ENCODE results near the gene HBD.
"Not testable (repeated sequence)": the region's sequence is repeated elsewhere in the genome, so short reads cannot be mapped to it uniquely, and the experiment has no call there.

Gene HBD

DNA sequence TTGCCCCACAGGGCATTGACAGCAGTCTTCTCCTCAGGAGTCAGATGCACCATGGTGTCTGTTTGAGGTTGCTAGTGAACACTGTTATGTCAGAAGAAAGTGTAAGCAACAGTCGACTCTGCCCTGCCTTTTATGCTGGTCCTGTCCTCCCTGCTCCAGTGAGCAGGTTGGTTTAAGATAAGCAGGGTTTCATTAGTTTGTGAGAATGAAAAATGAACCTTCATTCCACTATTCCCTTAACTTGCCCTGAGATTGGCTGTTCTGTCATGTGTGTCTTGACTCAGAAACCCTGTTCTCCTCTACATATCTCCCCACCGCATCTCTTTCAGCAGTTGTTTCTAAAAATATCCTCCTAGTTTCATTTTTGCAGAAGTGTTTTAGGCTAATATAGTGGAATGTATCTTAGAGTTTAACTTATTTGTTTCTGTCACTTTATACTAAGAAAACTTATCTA lies at the start of gene HBD:
Gene HBD (minus strand): TSS at position 103 of the 454 bp plus-strand sequence. CDS start 50 bp downstream, at position 53.
- peak; percentile 96 for DNase-seq

DNA sequence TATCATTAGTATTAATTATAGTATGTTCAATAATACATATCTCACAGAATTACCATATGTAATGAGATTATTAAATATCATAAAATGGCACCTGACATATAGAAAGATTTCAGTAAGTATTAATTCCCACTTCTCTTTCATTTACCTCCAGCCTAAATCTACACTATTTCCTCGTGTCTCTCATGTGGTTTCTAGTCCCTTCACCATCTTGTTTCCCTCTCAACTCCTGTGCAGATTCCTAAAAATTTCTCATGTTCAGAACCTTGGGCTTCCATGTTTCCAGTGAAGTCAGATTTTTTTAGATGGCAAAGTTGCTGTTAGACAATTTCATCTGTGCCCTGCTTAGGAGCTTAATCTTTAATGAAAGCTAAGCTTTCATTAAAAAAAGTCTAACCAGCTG lies 49.6 kb upstream of the HBD start:
- DNase-seq, result no peak

DNA sequence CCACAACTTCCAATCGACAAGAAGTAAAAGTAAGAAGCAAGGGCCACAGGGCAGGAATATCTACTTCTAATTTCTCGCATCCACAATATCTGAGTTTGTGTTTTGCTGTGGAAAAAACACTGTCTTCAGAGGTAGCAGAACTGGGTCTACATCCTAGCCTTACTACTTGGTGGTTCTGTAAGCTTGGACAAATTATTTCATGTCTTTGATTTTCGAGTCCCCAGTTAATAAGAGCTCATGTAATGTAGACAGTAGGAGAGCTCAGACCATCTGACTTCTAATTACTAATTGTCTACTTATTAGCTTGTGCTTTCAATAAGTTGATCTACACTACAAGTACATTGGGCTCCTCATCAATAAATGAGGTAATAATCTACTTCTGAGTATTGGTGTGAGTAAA lies 48.8 kb upstream of the HBD start:
- no peak for DNase-seq

DNA sequence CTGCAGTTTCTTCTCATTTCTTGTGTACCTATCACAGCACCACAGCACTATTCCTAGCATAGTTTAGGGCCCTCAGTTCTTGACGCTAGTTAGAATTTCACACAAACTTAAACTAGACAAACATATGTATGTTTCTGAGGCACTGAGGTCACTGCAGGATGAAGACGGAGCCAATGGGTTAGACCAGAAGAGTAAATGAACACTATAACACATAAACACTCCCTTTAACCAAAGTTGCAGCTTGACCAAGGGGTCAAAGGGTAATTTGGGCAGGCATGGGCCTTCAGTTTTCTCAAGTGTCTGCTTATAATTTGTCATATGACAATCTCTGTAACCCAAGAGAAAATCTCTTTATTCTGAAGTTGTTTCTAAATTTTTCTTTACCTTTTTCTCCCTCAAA lies 48.3 kb upstream of the HBD start:
- DNase-seq, result no peak

DNA sequence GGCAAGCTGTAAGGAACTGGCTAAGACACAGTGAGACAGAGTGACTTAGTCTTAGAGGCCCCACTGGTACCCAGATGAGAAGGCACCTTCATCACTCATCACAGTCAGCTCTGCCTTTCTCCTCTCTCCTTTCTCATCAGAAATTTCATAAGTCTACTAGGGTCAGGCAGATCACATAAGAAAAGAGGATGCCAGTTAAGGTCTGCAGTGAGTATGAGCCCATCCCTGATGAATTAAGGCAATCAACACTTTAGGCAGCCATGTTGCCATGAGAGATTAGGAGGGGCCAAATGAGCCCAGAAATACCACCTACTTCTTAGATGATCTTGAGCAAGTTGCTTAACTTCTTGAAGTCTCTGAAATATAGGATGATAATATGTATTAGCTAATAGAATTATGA lies 47.3 kb upstream of the HBD start:
- DNase-seq, result no peak

DNA sequence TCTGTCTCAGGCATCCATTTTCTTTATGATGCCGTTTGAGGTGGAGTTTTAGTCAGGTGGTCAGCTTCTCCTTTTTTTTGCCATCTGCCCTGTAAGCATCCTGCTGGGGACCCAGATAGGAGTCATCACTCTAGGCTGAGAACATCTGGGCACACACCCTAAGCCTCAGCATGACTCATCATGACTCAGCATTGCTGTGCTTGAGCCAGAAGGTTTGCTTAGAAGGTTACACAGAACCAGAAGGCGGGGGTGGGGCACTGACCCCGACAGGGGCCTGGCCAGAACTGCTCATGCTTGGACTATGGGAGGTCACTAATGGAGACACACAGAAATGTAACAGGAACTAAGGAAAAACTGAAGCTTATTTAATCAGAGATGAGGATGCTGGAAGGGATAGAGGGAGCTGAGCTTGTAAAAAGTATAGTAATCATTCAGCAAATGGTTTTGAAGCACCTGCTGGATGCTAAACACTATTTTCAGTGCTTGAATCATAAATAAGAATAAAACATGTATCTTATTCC lies 46.4 kb upstream of the HBD start:
- peak; percentile 99 for DNase-seq

DNA sequence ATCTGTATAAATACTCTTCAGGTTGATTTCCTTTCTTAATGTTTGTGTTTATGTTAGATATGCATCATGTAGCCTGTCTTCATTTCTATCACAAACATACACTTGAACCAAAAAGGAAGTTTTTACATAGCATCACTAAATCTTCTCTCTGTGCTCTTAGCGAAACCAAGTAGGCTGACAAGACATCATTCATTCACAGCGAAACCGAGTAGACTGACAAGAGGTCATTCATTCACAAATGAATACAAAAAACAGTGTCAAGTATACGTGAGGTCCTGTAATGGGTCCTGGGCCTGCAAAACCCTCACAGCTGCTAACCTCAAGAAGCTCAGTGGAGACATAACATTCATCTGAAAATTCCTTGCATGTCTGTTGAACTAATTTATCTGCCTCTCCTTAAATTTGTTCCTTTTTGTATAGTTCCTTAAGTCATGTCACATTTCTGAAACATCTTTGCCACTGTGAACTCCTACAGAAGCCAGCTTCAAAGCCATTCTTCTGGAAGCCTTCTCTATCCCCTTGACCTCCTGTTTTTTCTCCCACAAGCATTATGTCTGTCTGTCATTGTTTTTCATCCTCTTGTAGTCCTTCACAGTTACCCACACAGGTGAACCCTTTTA lies 45.3 kb upstream of the HBD start:
- no peak for DNase-seq

DNA sequence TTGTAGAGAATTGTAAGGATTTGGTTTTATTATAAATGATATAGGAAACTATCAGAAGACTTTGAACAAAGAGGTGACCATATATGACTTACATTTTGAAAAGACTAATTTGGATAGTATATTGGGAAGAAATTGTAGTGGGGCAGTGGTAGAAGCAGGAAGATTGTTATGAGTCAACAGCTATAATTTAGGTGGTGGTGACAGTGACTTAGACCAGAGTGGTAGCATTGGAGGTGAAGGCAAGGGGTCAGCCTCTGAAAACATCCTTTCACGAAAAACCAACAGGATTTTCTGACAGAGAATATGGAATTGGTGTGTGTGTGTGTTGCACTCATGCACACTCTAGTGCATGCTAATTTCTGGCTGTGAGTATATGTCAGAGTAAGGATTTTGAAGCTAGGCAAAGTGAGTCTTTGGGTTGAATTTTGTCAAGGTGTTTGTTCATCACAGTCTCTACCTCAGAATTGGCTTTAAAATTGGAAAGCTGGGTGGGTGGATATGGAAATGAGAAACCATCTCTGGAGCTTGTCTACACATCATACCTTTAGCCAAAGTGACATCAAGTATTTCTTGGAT lies 43.6 kb upstream of the HBD start:
- no peak for DNase-seq

DNA sequence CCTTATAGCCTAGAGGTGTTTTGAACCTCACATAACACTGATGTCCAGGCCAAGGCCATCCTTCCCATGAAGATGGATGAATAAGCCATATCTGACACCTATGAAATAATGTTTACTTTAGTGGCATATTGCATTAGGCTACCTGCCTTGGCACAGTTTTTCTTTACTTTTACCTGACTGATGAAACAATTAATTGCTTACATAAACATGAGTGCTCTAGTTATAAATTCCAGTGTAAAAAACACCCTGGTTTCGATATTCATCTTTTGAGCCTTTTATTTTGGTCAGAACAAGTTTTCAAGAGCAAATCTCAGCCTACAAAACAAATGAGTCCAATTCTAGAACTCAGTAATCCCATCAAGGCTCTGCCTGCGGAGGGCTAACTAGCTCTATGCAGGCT lies 42.4 kb upstream of the HBD start:
- no peak for DNase-seq

DNA sequence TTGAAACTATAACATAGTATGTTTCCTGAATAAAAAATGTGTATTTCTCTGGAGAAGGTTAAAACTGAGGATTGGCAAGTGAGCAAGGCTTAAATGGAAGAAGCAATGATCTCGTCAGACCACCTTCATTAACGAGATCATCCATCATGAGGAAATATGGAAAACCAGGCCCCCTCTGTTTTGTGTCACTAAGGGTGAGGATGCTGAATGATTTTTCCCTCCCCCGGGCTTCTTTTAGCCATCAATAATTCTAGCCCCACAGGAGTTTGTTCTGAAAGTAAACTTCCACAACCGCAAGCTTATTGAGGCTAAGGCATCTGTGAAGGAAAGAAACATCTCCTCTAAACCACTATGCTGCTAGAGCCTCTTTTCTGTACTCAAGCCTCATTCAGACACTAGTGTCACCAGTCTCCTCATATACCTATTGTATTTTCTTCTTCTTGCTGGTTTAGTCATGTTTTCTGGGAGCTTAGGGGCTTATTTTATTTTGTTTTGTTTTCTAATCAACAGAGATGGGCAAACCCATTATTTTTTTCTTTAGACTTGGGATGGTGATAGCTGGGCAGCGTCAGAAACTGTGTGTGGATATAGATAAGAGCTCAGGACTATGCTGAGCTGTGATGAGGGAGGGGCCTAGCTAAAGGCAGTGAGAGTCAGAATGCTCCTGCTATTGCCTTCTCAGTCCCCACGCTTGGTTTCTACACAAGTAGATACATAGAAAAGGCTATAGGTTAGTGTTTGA lies 41.3 kb upstream of the HBD start:
- peak; percentile 98 for DNase-seq

DNA sequence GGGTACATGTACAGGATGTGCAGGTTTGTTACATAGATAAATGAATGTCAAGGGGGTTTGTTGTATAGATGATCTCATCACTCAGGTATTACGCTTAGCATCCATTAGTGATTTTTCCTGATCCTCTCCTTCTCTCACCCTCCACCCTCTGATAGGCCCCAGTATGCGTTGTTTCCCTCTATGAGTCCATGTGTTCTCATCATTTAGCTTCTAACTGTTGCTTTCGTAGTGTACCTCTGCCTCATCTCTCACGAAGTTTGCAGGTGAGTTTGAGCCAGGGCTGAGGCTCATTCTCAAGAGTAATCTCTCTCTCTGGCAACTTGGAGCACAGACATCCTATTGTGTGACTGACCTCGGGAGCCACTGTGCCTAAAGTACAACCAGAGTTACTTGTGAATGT lies 40.1 kb upstream of the HBD start:
- DNase-seq, result no peak

DNA sequence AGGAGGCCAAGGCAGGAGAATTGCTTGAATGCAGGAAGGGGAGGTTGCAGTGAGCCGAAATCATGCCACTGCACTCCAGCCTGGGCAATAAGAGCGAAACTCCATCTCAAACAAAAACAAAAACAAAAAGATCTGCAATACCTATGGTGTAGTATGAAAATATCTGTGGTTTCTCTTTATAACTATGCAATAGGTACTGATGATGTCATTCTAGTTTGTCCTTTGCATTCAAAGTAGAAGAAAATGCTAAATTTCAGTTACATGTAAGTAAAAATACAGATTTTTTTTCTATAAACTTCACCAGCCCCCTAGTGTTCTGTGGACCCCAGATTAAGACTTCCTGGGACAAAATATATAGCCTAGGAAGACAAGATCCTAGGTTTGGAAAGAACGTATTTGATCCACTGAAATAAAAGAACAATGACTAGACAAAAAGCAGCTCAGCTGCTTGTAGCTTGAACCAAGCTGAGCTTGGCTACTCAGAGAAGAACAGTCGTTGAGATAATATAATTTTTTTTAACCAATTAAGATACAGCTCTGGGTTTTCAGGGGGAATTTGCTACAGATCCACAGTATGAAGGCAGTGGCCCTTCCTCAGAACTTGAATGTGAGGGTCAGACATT lies 38.2 kb upstream of the HBD start:
- no peak for DNase-seq

DNA sequence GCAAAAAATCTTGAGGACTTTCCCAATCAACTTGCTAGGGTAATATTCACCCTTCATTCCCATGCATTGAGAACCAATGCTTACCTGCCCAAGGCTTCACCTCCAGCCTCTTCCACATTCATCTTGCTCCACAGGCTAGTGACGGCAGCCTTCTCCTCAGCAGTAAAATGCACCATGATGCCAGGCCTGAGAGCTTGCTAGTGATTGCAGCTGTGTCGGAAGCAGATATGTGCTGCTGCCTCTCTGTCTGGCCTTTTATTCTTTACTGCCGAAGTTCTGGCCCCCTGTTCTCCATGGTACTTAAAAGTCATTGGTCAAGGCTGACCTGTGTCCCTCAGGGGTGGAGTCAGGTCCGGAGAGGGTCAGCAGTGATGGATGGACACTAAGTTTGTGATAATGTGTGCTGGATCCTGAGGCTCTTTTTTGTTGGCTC lies 35.4 kb upstream of the HBD start, which contains the start of gene HBE1:
Gene HBE1 (minus strand): TSS at position 231 of the 433 bp plus-strand sequence. CDS start 55 bp downstream, at position 176.
- DNase-seq, result no peak

DNA sequence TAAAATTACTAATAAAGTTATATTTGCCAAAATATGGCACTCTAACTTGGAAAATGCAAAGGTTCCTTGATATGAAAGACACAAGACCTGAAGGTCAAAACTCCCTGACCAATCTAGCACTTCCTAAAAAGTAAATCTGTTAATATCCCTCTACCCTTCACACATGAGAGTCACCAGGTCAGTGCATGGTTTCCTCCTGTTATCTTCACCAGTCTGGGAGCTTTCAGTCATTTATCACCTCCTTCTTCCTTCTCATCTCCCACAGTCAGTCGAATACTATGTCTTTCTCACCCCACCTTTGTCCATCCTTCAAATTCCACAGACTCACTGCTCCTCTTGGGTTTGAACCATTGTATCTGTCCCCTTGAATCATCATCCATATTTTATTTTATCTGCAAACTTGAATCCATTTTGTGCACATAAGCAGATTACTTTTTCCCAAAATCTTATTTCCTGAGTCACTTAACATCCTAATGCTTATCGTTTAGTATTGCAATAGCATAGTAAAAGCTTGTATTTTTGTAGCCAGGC lies 32.8 kb upstream of the HBD start:
- no peak for DNase-seq

DNA sequence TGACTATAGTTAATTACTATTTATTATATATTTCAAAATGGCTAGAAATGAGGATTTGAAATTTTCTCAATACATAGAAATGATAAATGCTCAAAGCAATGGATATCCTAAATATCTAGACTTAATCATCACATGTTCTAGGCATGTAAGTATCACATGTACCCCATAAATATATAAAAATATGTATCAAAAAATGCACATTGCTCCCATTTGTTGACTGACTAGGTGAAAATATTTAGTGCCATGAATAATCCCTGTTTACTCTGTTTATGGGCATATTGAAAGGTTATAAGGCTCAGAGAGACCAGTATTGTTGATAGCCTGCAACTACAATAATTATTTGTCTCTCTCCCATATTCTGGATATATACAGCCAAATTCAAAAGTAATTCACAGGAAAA lies 32.3 kb upstream of the HBD start:
- DNase-seq, result no peak

DNA sequence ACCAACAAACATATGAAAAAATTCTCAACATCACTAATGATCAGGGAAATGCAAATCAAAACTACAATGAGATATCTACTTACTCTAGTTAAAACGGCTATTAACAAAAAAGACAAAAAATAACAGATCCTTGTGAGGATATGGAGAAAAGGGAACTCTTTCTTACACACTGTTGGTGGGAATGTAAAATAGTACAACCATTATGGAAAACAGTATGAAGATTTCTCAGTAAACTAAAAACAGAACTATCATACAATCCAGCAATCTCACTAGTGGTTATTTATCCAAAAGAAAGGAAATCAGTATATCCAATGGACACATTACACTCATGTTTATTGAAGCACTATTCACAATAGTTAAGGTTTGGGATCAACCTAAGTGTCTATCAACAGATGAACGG lies 31.5 kb upstream of the HBD start:
- DNase-seq, result no peak

DNA sequence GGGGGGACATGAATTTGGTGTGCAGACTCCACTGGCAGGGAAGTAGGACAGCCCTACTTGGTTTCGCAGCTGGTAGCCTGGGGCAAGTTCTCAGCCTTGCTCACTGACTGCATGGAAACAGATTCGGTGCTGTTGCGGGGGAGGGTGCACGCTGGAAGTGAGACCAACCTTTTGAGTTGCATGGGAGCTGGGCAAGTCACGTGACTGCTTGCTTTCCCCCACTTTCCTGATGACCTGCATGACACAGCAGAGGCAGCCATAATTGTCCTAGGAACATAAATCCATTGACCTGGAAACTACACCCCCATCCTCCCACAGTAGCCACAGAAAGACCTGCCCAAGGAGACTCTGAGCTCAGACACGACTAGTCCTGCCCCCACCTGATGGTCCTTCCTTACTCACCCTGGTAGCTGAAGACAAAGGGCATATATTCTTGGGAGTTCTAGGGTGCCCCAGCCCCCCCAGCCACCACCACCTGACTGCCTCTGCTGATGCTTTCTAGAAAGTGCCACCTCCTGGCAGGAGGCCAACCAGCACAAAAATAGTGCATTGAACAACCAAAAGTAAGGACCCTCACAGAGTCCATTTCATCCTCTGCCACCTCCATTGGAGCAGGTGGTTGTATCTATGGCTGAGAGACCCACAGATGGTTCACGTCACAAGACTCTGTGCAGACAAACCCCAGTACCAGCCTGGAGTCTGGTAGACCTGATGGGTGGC lies 24.4 kb upstream of the HBD start:
- DNase-seq, result no peak

DNA sequence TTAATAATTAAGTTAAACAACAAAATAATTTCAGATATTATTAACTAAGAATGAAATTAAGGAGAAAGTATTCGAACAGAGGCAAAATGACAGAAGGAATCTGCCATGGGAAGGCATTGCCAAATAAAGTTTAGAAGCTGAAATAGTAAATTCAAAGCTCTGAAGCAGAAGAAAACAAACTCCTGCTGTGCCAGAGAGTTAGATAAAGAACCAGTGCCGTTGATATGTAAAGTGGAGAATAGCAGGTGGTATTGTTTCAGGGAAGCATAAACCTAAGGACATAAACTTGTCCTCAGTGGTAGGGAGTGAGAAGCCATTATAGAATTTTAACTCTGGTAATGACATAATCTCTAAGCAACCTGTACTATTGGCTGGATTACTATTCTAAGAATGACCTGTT lies 23.0 kb upstream of the HBD start:
- no peak for DNase-seq

DNA sequence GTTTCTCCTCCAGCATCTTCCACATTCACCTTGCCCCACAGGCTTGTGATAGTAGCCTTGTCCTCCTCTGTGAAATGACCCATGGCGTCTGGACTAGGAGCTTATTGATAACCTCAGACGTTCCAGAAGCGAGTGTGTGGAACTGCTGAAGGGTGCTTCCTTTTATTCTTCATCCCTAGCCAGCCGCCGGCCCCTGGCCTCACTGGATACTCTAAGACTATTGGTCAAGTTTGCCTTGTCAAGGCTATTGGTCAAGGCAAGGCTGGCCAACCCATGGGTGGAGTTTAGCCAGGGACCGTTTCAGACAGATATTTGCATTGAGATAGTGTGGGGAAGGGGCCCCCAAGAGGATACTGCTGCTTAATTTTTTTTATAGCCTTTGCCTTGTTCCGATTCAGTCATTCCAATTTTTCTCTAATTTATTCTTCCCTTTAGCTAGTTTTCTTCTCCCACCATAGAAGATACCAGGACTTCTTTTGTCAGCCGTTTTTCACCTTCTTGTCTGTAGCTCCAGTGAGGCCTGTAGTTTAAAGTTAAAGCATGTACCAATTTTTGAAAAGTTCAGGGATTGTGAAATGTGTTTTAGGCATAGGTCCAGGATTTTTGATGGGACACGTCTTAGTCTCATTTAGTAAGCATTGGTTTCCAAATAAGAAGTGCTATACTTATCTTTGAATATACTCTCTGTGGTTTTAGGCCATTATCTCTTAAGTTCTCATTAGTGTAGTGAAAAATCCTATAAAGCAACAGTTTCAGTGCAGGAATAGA lies 20.5 kb upstream of the HBD start, which contains the start of gene HBG2:
Gene HBG2 (minus strand): TSS at position 136 of the 768 bp plus-strand sequence. CDS start 53 bp downstream, at position 83.
- DNase-seq, result peak; percentile 47

DNA sequence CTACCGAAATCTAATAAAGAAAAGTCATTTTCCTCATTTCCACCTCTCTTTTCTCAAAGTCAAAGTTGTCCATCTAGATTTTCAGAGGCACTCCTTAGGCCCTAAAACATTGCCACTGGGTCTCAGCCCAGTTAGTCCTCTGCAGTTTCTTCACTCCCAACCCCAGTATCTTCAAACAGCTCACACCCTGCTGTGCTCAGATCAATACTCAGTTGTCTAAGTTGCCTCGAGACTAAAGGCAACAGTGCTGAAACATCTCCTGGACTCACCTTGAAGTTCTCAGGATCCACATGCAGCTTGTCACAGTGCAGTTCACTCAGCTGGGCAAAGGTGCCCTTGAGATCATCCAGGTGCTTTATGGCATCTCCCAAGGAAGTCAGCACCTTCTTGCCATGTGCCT lies 19.7 kb upstream of the HBD start:
- DNase-seq, result not testable (repeated sequence)

DNA sequence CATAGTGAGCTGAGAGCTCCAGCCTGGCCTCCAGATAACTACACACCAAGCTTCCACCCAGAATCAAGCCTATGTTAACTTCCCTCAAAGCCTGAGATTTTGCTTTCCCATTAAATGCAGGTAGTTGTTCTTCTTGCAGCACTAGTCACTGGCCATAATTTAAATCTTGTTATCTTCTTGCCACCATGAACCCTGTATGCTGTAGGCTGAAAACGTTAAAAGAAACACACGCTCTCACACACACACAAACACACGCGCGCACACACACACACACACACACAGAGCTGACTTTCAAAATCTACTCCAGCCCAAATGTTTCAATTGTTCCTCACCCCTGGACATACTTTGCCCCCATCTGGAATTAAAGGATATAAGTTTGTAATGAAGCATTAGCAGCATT lies 19.2 kb upstream of the HBD start:
- DNase-seq, result not testable (repeated sequence)

DNA sequence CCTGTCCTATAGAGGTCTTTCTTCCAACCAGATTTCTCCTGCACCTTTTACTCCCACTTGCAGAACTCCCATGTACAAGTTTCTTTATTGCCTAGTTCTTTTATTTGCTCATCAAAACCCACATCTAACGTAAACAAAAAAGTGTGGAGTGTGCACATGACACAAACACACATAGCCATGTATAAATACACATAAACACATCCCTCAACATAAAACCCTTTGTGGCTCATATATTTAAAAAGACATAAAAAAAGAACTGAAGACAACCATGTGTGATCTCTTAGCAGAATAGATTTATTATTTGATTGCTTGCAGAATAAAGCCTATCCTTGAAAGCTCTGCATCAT lies 18.6 kb upstream of the HBD start:
- no peak for DNase-seq

Data from hematopoietic multipotent progenitor cell treated with erythropoietin and hydrocortisone succinate and interleukin-3 and kit ligand, for 4 days (in vitro differentiated cells).